GM18502 (cell line): ENCODE measurements around the gene NEURL2.
"Not testable (repeated sequence)": the region's sequence is repeated elsewhere in the genome, so short reads cannot be mapped to it uniquely, and the experiment has no call there.

Experiments used
- ATAC-seq: cut with Tn5 transposase; IDR thresholded peaks from one replicate; pipeline ENCODE4 v1.9.1; 2021; ENCODE audit warnings: mild to moderate bottlenecking; ENCODE audit not compliant: unreplicated experiment, poor library complexity

NEURL2 gene

GRCh38 chr20:45878076-45878761 lies 12.8 kb downstream of the NEURL2 start:
- ATAC-seq: no peak

GRCh38 chr20:45874576-45874975 lies 16.4 kb downstream of the NEURL2 start:
- no peak for ATAC-seq

GRCh38 chr20:45874104-45874481 lies 16.9 kb downstream of the NEURL2 start:
- not testable (repeated sequence) for ATAC-seq

- ATAC-seq: no peak
Measured at GRCh38 chr20:45873409-45874103, 17.5 kb downstream of the NEURL2 start.

GRCh38 chr20:45872626-45873025 lies 18.4 kb downstream of the NEURL2 start:
- no peak for ATAC-seq

GRCh38 chr20:45867819-45868176 lies 23.2 kb downstream of the NEURL2 start:
- ATAC-seq: no peak

- ATAC-seq: no peak
Measured at GRCh38 chr20:45867136-45867818, 23.7 kb downstream of the NEURL2 start.

GRCh38 chr20:45866454-45866853 lies 24.6 kb downstream of the NEURL2 start:
- ATAC-seq: no peak

- ATAC-seq: no peak
Measured at GRCh38 chr20:45863543-45864470, 27.2 kb downstream of the NEURL2 start.

GRCh38 chr20:45861221-45862075 lies 29.6 kb downstream of the NEURL2 start:
- no peak for ATAC-seq

- ATAC-seq: no peak
Measured at GRCh38 chr20:45860560-45861220, 30.3 kb downstream of the NEURL2 start.

GRCh38 chr20:45859916-45860315 lies 31.1 kb downstream of the NEURL2 start:
- no peak for ATAC-seq

- ATAC-seq: peak; percentile 29
Measured at GRCh38 chr20:45857882-45858216, 33.2 kb downstream of the NEURL2 start.

- peak; percentile 95 for ATAC-seq
Measured at GRCh38 chr20:45857114-45857881, 33.7 kb downstream of the NEURL2 start, which contains the start of the genes ACOT8 and ZSWIM3. TSS of gene ACOT8 (minus strand) at chr20:45857392. CDS start at chr20:45857315, 77 bp downstream. TSS of gene ZSWIM3 (plus strand) at chr20:45857614. CDS start at chr20:45857826, 212 bp downstream.

GRCh38 chr20:45853484-45853883 lies 37.5 kb downstream of the NEURL2 start:
- no peak for ATAC-seq

GRCh38 chr20:45852326-45852725 lies 38.7 kb downstream of the NEURL2 start:
- no peak for ATAC-seq

- ATAC-seq: no peak
Measured at GRCh38 chr20:45851501-45851900, 39.5 kb downstream of the NEURL2 start.

GRCh38 chr20:45850926-45851325 lies 40.1 kb downstream of the NEURL2 start:
- ATAC-seq: no peak
